ENCODE data around the gene LRATD1. TPM values are rescaled to one million over a fixed set of nuclear protein-coding genes. Genes with fewer than 3 reads are reported as not detected.

Gene LRATD1
- total and polyA plus RNA-seq, 9 of the 15 experiments (the other 6 are each of a cell fraction or from before 2014, with no cell fraction given): 0.36 to 6.5 (median 2.8) TPM

DNA sequence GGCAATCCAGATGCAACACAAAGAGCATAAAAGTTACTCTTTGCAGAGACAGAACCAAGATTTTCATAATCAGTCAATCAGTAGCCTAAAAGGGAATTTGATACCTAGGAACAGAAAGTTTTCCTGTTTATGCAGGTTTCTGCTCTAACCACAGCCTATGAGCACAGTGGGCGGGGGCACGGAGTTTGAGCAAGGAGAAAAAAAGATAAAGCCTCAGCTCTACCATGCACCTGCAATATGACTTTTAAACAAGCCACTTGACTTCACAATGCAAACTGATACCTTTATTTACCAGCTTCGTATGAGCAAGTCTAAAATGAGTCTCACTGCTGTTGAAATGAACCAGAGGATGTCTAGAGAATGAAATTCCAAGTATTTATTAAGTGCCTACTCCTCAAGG lies 5.6 kb upstream of the LRATD1 start:
- H2AFZ ChIP-seq (ENCODE audit: low read depth, low read length): no peak overlapping the region
- no peaks in the 10 kb centered on the region for H3K27me3 ChIP-seq (ENCODE audit: control insufficient read depth in 2 of 2, insufficient read depth in 2 of 2, low read length in 2 of 2)
- no peak for TF ChIP-seq ZNF584 (CRISPR knock-in tag; IDR thresholded peaks at IDR 0.05; ENCODE audit: low read depth)
- TF ChIP-seq, protein P1, sequence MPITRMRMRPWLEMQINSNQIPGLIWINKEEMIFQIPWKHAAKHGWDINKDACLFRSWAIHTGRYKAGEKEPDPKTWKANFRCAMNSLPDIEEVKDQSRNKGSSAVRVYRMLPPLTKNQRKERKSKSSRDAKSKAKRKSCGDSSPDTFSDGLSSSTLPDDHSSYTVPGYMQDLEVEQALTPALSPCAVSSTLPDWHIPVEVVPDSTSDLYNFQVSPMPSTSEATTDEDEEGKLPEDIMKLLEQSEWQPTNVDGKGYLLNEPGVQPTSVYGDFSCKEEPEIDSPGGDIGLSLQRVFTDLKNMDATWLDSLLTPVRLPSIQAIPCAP (CRISPR knock-in tag; IDR thresholded peaks at IDR 0.05; ENCODE audit: borderline replicate concordance): no peak
- TF ChIP-seq CCNT2 (IDR thresholded peaks at IDR 0.05; ENCODE audit: borderline replicate concordance, extremely low read depth, insufficient read length, low read depth, low read length): no peak
- no peak for TF ChIP-seq LARP7 (IDR thresholded peaks at IDR 0.05)
- TF ChIP-seq, protein P2, sequence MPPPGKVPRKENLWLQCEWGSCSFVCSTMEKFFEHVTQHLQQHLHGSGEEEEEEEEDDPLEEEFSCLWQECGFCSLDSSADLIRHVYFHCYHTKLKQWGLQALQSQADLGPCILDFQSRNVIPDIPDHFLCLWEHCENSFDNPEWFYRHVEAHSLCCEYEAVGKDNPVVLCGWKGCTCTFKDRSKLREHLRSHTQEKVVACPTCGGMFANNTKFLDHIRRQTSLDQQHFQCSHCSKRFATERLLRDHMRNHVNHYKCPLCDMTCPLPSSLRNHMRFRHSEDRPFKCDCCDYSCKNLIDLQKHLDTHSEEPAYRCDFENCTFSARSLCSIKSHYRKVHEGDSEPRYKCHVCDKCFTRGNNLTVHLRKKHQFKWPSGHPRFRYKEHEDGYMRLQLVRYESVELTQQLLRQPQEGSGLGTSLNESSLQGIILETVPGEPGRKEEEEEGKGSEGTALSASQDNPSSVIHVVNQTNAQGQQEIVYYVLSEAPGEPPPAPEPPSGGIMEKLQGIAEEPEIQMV (tag; conservative IDR thresholded peaks at IDR 0.05; ENCODE audit: low read depth): no peak
- TF ChIP-seq ZNF23 (CRISPR knock-in tag; IDR thresholded peaks at IDR 0.05): no peak
- TF ChIP-seq GTF2A2 (tag; IDR thresholded peaks at IDR 0.05): no peak
- TF ChIP-seq, protein P3, sequence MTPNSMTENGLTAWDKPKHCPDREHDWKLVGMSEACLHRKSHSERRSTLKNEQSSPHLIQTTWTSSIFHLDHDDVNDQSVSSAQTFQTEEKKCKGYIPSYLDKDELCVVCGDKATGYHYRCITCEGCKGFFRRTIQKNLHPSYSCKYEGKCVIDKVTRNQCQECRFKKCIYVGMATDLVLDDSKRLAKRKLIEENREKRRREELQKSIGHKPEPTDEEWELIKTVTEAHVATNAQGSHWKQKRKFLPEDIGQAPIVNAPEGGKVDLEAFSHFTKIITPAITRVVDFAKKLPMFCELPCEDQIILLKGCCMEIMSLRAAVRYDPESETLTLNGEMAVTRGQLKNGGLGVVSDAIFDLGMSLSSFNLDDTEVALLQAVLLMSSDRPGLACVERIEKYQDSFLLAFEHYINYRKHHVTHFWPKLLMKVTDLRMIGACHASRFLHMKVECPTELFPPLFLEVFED (CRISPR knock-in tag; conservative IDR thresholded peaks at IDR 0.05): no peak
- no peak for TF ChIP-seq SOX6 (IDR thresholded peaks at IDR 0.05)
- no peak for TF ChIP-seq ZNF76 (CRISPR knock-in tag; IDR thresholded peaks at IDR 0.05; ENCODE audit: borderline replicate concordance)
- TF ChIP-seq MIER1 (IDR thresholded peaks at IDR 0.05; ENCODE audit: low read depth): no peak
- no peak for TF ChIP-seq ZNF436 (CRISPR knock-in tag; IDR thresholded peaks at IDR 0.05)
- no peak for TF ChIP-seq ZNF561 (CRISPR knock-in tag; conservative IDR thresholded peaks at IDR 0.05)
- no peak for TF ChIP-seq CXXC5 (CRISPR knock-in tag; IDR thresholded peaks at IDR 0.05)
- TF ChIP-seq POU5F1 (IDR thresholded peaks at IDR 0.05; ENCODE audit: borderline replicate concordance, low read depth, low read length, partially characterized antibody): no peak
- TF ChIP-seq ZFP1 (CRISPR knock-in tag; IDR thresholded peaks at IDR 0.05): no peak
- no peak overlapping the region for H3K9ac ChIP-seq (ENCODE audit: insufficient read depth in 1 of 2, low read depth in 2 of 2, low read length in 2 of 2)
- ChIA-PET CTCF (ENCODE audit: low intra/inter-chr PET ratio) (no interaction called here), POLR2A (no interaction called here)
- no peaks in the 10 kb centered on the region for H3K36me3 ChIP-seq (ENCODE audit: control insufficient read depth, insufficient read depth, low read length)
- H3K79me2 ChIP-seq (ENCODE audit: control insufficient read depth, insufficient read depth, low read length): no peaks in the 10 kb centered on the region
- WGBS (ENCODE audit: insufficient coverage, low coverage, missing lambda C conversion rate): 2% methylated on average over 3 of the region's 3 CpGs
- H3K4me1 ChIP-seq (replicated peaks in 1 of 2; ENCODE audit: control insufficient read depth in 2 of 2, insufficient read depth in 2 of 2, low read length in 2 of 2): no peaks in the 10 kb centered on the region; a peak in 1 of 5 replicates
- no peaks in the 10 kb centered on the region for H4K20me1 ChIP-seq (replicated peaks; ENCODE audit: control insufficient read depth, insufficient read depth, low read length)
- intact Hi-C loops (cut with micrococcal nuclease): no loop called here
- no peak overlapping the region for H3K4me3 ChIP-seq
- no TSS peak for BruUV-seq (replicated peaks)
- H3K9me1 ChIP-seq (ENCODE audit: control insufficient read depth, insufficient read depth, low read length): no peaks in the 10 kb centered on the region
- H3K9me3 ChIP-seq (replicated peaks; ENCODE audit: control insufficient read depth, insufficient read depth, low read depth, low read length): no peaks in the 10 kb centered on the region
- in situ Hi-C loops (cut with MboI): no loop called here
- no peak overlapping the region for H3K27ac ChIP-seq (ENCODE audit: extremely low read depth, low read depth, low read length)
- H3K4me2 ChIP-seq (ENCODE audit: insufficient read depth, low read length): no peak overlapping the region
- FAIRE-seq (no peak), ATAC-seq (no peak), DNase-seq (ENCODE audit: extremely low read depth in 1 of 4, low spot score in 3 of 4) (no peak)

All from K562 (cell line).